SH-SY5Y (cell line): ENCODE measurements around the gene RTN3.

Experiments
- GATA2 ChIP-seq: IDR thresholded peaks from 2 replicates; pipeline ENCODE4 v1.6.1; 2011; ENCODE audit warnings: mild to moderate bottlenecking, low read depth, low read length
- GATA3 ChIP-seq: IDR thresholded peaks from 2 replicates; pipeline ENCODE4 v1.6.1; 2011; ENCODE audit warnings: low read depth, mild to moderate bottlenecking, low read length, moderate library complexity

GRCh38 chr11:63762654-63763495 is 81.6 kb downstream of the RTN3 start:
- TF ChIP-seq GATA3 (no peak), GATA2 (no peak)
